ENCODE results near the gene TOP3B.
"Not testable (repeated sequence)": the region's sequence is repeated elsewhere in the genome, so short reads cannot be mapped to it uniquely, and the experiment has no call there.

Gene TOP3B

GRCh38 chr22:21922370-21923162 is 60.0 kb downstream of the TOP3B start:
- no peak for DNase-seq (ENCODE audit: low spot score)

- no peak for DNase-seq (ENCODE audit: low spot score)
Measured at GRCh38 chr22:21921729-21922128, 60.9 kb downstream of the TOP3B start.

DNA sequence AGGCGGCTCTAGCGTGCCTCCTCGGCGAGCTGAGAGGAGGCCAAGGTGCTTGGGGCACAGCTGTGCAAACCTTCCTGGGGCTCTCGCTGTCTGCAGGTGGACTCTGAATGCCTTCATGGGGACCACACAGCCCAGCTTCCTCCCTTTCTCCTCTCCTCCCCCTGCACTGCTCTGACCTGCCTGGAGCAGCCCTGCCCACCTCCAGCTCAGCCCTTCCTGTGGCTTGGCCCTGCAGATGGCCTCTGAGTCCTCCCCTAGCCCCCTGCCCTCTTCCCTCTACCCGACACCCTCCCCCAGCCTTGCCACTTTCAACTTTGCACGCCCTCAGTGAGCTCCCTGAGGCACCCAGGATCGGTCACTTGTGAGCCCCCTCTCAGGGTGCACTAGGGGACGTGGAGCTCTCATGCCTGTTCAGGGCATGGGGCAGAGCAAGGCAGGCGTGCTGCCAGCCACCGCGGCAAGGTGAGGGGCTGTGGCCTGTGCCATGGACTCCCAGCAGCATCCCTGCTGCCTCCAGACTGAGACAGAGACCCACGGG is 61.3 kb downstream of the TOP3B start:
- no peak for DNase-seq (ENCODE audit: low spot score)

DNA sequence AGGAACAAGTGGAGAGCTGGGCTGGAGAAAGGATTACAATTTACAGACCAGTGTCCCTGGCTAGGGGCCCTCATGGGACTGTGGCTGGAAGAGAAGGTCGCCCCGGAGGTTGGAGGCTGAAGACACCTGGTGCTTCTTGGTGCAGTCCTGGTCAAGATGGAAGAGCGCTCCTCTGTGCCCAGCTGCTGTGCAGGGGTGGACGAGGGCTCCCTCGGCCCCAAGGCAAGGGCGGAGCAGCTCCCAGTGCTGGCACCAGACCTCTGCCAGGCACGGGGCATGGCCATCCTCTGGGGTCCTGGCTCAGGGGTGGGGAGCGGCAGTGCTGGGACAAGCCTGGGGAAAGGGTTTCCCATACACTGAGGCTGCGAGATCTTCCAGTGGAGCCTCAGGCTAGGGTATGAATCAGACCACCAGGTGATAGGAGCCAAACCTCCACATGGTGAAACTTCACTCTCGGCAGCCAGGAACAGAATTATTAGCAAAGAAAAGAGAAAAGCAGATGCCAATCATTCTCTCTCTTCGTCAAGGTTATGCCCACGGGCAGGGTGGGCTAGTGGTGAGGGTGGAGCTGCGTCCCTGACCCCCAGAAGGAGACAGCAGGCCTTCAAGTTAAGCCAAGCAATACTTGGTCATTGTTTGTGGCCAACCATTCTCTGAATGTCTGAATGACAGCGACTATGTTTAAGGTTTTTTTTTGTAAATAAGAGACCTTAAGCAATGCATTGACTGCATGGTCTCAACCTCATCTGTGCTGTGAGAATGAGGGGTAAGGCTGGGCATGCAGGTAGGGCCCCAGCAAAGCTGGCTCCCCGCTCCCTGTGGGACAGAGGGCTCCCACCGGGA is 62.0 kb downstream of the TOP3B start:
- no peak for DNase-seq (ENCODE audit: low spot score)

- DNase-seq (ENCODE audit: low spot score), result no peak
Measured at GRCh38 chr22:21919526-21920307, 62.9 kb downstream of the TOP3B start.

GRCh38 chr22:21918466-21919185 is 64.0 kb downstream of the TOP3B start:
- no peak for DNase-seq (ENCODE audit: low spot score)

DNA sequence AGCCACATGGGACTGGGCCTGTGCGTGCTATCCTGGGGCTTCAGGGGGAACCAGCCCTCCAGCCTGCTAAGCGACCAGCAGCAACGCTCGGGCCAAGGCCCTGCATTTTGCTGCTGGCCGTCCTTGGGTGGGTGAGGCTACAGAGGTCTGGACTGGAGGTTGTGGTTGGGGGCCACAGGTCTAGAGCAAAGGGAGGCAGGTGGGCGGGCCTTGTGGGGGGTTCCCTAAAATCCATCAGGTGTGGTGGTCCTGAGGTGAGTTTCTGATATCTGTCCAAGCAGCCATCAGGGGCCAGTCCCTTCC is 64.7 kb downstream of the TOP3B start:
- no peak for DNase-seq (ENCODE audit: low spot score)

GRCh38 chr22:21917181-21917958 is 65.2 kb downstream of the TOP3B start:
- DNase-seq (ENCODE audit: low spot score), result no peak

DNA sequence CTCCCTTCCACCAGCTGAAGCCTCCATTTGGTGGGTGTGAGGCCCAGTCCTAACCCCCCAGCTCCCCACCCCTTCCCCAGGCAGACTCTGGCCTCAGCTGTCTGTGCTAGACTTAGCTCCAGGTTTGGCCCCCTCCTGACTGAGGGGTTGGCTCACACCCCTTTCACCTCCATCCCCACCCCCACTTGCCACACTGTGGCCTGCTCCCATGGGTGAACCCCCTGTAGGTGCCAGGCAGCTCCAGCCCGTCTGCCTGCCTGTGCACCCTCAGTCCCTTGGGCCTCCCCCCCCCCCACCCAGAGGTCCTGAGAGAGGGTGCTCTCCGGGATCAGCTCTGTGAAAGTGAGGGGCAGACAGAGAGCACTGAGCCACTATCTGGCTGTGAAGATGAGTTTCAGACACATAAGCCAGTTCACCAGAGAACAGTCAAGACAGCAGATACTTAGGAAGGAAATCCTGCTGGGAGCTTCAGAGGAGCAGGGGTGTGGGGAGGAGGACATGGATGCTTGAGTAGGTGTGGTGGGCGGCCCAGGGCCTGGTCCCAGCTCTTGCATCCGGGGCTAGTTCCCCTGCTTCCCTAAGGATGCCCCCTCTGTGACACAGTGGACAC is 66.2 kb downstream of the TOP3B start:
- DNase-seq (ENCODE audit: low spot score), result no peak

GRCh38 chr22:21915624-21916308 is 66.8 kb downstream of the TOP3B start:
- DNase-seq (ENCODE audit: low spot score), result no peak

- DNase-seq (ENCODE audit: low spot score), result not testable (repeated sequence)
Measured at GRCh38 chr22:21914033-21914642, 68.4 kb downstream of the TOP3B start.

GRCh38 chr22:21910367-21910766 is 72.2 kb downstream of the TOP3B start:
- DNase-seq (ENCODE audit: low spot score), result not testable (repeated sequence)

GRCh38 chr22:21909871-21910270 is 72.7 kb downstream of the TOP3B start:
- no peak for DNase-seq (ENCODE audit: low spot score)

DNA sequence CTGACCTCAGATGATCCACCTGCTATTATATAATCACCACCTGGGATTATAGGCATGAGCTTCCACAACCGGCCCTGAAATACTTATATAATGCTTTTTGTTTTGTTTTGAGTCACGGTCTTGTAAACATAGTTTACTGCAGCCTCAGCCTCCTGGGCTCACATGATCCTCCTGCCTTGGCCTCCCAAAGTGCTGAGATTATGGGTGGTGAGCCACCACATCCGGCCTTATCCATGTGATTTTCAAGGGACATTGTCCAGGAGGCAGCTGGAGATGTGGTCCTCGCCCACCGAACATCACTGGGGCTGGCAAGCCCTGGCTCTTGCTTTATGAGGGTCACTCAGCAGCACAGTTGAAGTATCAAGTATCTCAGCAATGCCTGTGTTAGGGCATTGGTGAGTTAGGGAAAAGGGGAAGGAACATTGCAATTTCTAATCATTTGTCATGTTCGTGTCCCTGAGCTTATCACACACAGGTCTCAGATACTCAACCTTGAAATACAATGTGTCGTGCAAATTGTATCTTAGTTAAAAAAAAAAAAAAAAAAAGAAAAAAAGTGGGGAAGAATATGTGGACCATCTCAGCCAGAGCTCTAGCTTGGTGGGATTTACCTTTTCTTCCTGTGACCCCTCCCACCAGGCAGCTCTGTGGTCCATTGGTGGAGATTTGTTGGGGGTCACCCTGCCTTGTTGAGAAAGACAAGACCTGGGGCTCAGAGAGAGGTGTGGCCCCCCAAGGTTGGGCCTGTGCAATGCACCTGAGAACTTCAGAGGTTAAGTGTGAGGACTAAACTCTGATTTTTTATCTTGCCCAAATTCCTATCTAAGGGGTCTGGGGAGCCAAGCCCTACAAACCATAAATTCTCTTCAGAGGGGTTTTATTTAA is 74.7 kb downstream of the TOP3B start:
- DNase-seq (ENCODE audit: low spot score), result no peak

All from hematopoietic multipotent progenitor cell treated with erythropoietin and hydrocortisone succinate and interleukin-3 and kit ligand, for 15 days (in vitro differentiated cells).